HepG2 (cell line): ENCODE data around the gene GSDMA. TPM values are rescaled to one million over a fixed set of nuclear protein-coding genes. Genes with fewer than 3 reads are reported as not detected.

Source experiments
- ATAC-seq: fragments of 200-7000 bp; cut with Tn5 transposase; 3 replicates; pipeline ENCODE4 v1.9.1; 2020; ENCODE audit warnings: mild to moderate bottlenecking, moderate library complexity
- BruUV-seq: library from RNA; stranded (reverse); fragments of 400-500 nt; replicated peaks from 2 replicates; lab custom pipeline; 2021; lab: Mats Ljungman, UMichigan
- CTCF ChIA-PET: fragments of 300-600 bp; formaldehyde crosslinking; extraction: SDS; loops from one replicate; lab custom pipeline; 2021; ENCODE audit warnings: low total read pairs, inconsistent platforms, low intra/inter-chr PET ratio; lab: Yijun Ruan, JAX
- POLR2A ChIA-PET: fragments of 350-600 bp; sonication (Branson Sonifier 250); formaldehyde crosslinking; loops from one replicate; lab custom pipeline; 2020; ENCODE audit warnings: antibody characterized with exemption, inconsistent platforms; lab: Yijun Ruan, JAX
- DNase-seq: peaks from one replicate; pipeline ENCODE4 v3.0.0-alpha.2; 2015; ENCODE audit warnings: low spot score
- FAIRE-seq: peaks from 3 replicates; lab custom pipeline; 2011; peaks lifted over from hg19 to GRCh38; lab: Jason Lieb, UNC
- H2AFZ ChIP-seq: one replicate; pipeline ENCODE4 v1.6.1; 2011; ENCODE audit warnings: low read length, inconsistent platforms
- H3K27ac ChIP-seq: fragments of 300-600 bp; 3 replicates; pipeline ENCODE4 v1.8.0; 2011; ENCODE audit warnings: mixed run types, mild to moderate bottlenecking, mixed read lengths, low read length, inconsistent platforms; ENCODE audit not compliant: insufficient read depth; ENCODE audit errors: extremely low read length
- H3K27me3 ChIP-seq, 2 experiments: fragments of 200-600 bp in 1 of 2; 2 replicates in 1 of 2; 3 replicates in 1 of 2; pipeline versions ENCODE4 v1.6.0 to v1.8.0; 2011; ENCODE audit warnings: low read length in 2 of 2, mild to moderate bottlenecking in 2 of 2, moderate library complexity in 2 of 2, inconsistent platforms in 1 of 2; ENCODE audit not compliant: insufficient read depth in 2 of 2, control insufficient read depth in 1 of 2
- H3K36me3 ChIP-seq, 2 experiments: fragments of 200-600 bp in 1 of 2; replicated peaks in 1 of 2; 2 replicates in 1 of 2; 3 replicates in 1 of 2; pipeline versions ENCODE4 v1.5.1 to v1.8.0; 2011; ENCODE audit warnings: low read length in 2 of 2, inconsistent platforms in 1 of 2; ENCODE audit not compliant: insufficient read depth in 2 of 2, control insufficient read depth in 1 of 2
- H3K4me1 ChIP-seq: 2 replicates; pipeline ENCODE4 v1.5.1; 2012; ENCODE audit warnings: low read length, inconsistent platforms; ENCODE audit not compliant: insufficient read depth
- H3K4me2 ChIP-seq: 2 replicates; pipeline ENCODE4 v1.6.0; 2011; ENCODE audit warnings: low read depth, low read length, inconsistent platforms
- H3K4me3 ChIP-seq, 3 experiments: fragments of 200-600 bp in 1 of 3; sonication (generic), shearing (Covaris generic) in 1 of 3; replicated peaks in 1 of 3; 2 replicates each; pipeline ENCODE4 v1.5.1; 2011 to 2016; ENCODE audit warnings: low read length in 3 of 3, inconsistent platforms in 2 of 3, low read depth in 2 of 3, mild to moderate bottlenecking in 2 of 3, control low read depth in 1 of 3, mixed read lengths in 1 of 3; ENCODE audit not compliant: insufficient read depth in 1 of 3
- H3K79me2 ChIP-seq: one replicate; pipeline ENCODE4 v1.6.1; 2011; ENCODE audit warnings: low read length, inconsistent platforms; ENCODE audit not compliant: insufficient read depth
- H3K9ac ChIP-seq: 2 replicates; pipeline ENCODE4 v1.6.0; 2011; ENCODE audit warnings: mild to moderate bottlenecking, low read depth, low read length, inconsistent platforms; ENCODE audit not compliant: insufficient read depth
- H3K9me3 ChIP-seq: 2 replicates; pipeline ENCODE4 v1.5.1; 2012; ENCODE audit warnings: mild to moderate bottlenecking, low read length
- H4K20me1 ChIP-seq: 2 replicates; pipeline ENCODE4 v1.6.0; 2011; ENCODE audit warnings: inconsistent platforms, mild to moderate bottlenecking, low read length, moderate library complexity; ENCODE audit not compliant: insufficient read depth
- ARHGAP35 ChIP-seq: sonication (generic); formaldehyde crosslinking; IDR thresholded peaks from 2 replicates; pipeline ENCODE4 v1.9.0; 2022; ENCODE audit warnings: mild to moderate bottlenecking, inconsistent platforms, moderate library complexity, missing genetic modification reagents, borderline replicate concordance
- BORCS8-MEF2B ChIP-seq: sonication (generic); formaldehyde crosslinking; IDR thresholded peaks from 2 replicates; pipeline ENCODE4 v1.8.0; 2022; ENCODE audit warnings: mild to moderate bottlenecking, missing genetic modification reagents
- CBFB ChIP-seq: sonication (generic); formaldehyde crosslinking; IDR thresholded peaks from 2 replicates; pipeline ENCODE4 v1.4.0; 2020; ENCODE audit warnings: missing genetic modification reagents
- MIER2 ChIP-seq: IDR thresholded peaks from 2 replicates; pipeline ENCODE4 v1.6.1; 2016; ENCODE audit warnings: missing biosample characterization, missing genetic modification reagents
- MTERF4 ChIP-seq: sonication (generic); formaldehyde crosslinking; IDR thresholded peaks from 2 replicates; pipeline ENCODE4 v1.8.0; 2023; ENCODE audit warnings: mild to moderate bottlenecking, missing genetic modification reagents
- PATZ1 ChIP-seq: sonication (generic); formaldehyde crosslinking; IDR thresholded peaks from 2 replicates; pipeline ENCODE4 v1.4.0; 2020; ENCODE audit warnings: missing genetic modification reagents
- PAXIP1 ChIP-seq: sonication (generic); formaldehyde crosslinking; conservative IDR thresholded peaks from 2 replicates; pipeline ENCODE4 v1.4.0; 2020; ENCODE audit warnings: mild to moderate bottlenecking, missing genetic modification reagents, moderate library complexity
- RAD51 ChIP-seq: fragments of 450-650 bp; IDR thresholded peaks from 2 replicates; pipeline ENCODE4 v1.6.1; 2016; ENCODE audit warnings: borderline replicate concordance
- SMARCC2 ChIP-seq: fragments of 450-650 bp; IDR thresholded peaks from 2 replicates; pipeline ENCODE4 v1.6.1; 2017; ENCODE audit warnings: antibody characterized with exemption, mild to moderate bottlenecking
- ZNF280D ChIP-seq: sonication (generic); formaldehyde crosslinking; IDR thresholded peaks from 2 replicates; pipeline ENCODE4 v1.5.1; 2020; ENCODE audit warnings: mild to moderate bottlenecking, missing genetic modification reagents
- ZNF383 ChIP-seq: sonication (generic); formaldehyde crosslinking; IDR thresholded peaks from 2 replicates; pipeline ENCODE4 v1.4.0; 2020; ENCODE audit warnings: missing genetic modification reagents, mild to moderate bottlenecking, borderline replicate concordance
- ZSCAN20 ChIP-seq: sonication (generic); formaldehyde crosslinking; IDR thresholded peaks from 2 replicates; pipeline ENCODE4 v1.4.0; 2020; ENCODE audit warnings: missing genetic modification reagents, mild to moderate bottlenecking, borderline replicate concordance
- WGBS: methylation state at CpG from one replicate; pipeline ENCODE4 v1.1.6; 2017; ENCODE audit warnings: low lambda C conversion rate; 5-methylcytosine and 5-hydroxymethylcytosine counted together
- in situ Hi-C: cut with HindIII; loops from 2 replicates; pipeline ENCODE4 v1.10.0; 2017; ENCODE audit warnings: low pct_unique_long_range_greater_than_20kb; ENCODE audit not compliant: extremely low pct_ligation_motif_present
- intact Hi-C: fragments of 100-400 bp; cut with micrococcal nuclease; formaldehyde crosslinking; loops from one replicate; pipeline ENCODE4 v1.10.0; 2022; ENCODE audit not compliant: unreplicated experiment
- polyA plus RNA-seq, 8 experiments: library from polyadenylated mRNA; depleted of rRNA in 3 of 8; stranded (reverse) in 7 of 8; unstranded in 1 of 8; fragments of >200 nt; fragmentation: Illumina TruSeq in 4 of 8; extraction: Trizol in 4 of 8; gene quantifications; 2 replicates each; pipeline versions ENCODE4 v1.2.1 to v1.2.3, GENCODE V29; 2011 to 2016; ENCODE audit warnings: low read depth in 4 of 8, missing spikeins in 1 of 8, mixed read lengths in 1 of 8; ENCODE audit not compliant: insufficient read depth in 1 of 8
- total RNA-seq, 5 experiments: library from RNA; depleted of rRNA; stranded (reverse); fragments of >200 nt; fragmentation: Illumina TruSeq; extraction: Trizol; gene quantifications; 2 replicates each; pipeline ENCODE4 v1.2.3, GENCODE V29; 2016; ENCODE audit warnings: low read depth in 1 of 5

Gene GSDMA
- total and polyA plus RNA-seq, 2 of the 13 experiments (the other 11 are each of a cell fraction or from before 2014, with no cell fraction given) = not detected

GRCh38 chr17:39927929-39928857, 34.6 kb upstream of the GSDMA start:
- WGBS = 11% methylated on average over 11 of the region's 17 CpGs
- peaks cover 39% of the 10 kb centered on the region for H3K79me2 ChIP-seq
- CTCF ChIA-PET = interaction anchor here (1.0 kb wide), 1 partner anchor 56 kb away, joined by 3 read pairs; no protein-coding TSS in a partner anchor
- POLR2A ChIA-PET = interaction anchor here (0.8 to 5.3 kb wide), 12 partner anchors 9 to 398 kb away, joined by 3 to 47 read pairs (median 5); partner anchors contain the start of gene PSMD3
- BruUV-seq = TSS peak; percentile 90
- peak overlapping the region; percentile 97 for H3K4me2 ChIP-seq
- H4K20me1 ChIP-seq = peaks cover 5% of the 10 kb centered on the region; the same call in 1 of the 2 replicates
- ATAC-seq (peak; percentile 63), DNase-seq (peak; percentile 72), FAIRE-seq (no peak)
- peak overlapping the region; percentile 90 for H3K9ac ChIP-seq
- intact Hi-C loops (loop anchor here (1.0 to 10.0 kb wide), 3 partner anchors 10 to 177 kb away; partner anchors contain the start of genes NR1D1 and PSMD3), in situ Hi-C loops (no loop called here)
- H3K27me3 ChIP-seq = no peaks in the 10 kb centered on the region; a peak in 1 of 5 replicates
- peaks cover 4 to 9% of the 10 kb centered on the region in 2 experiments for H3K36me3 ChIP-seq
- H3K9me3 ChIP-seq = no peaks in the 10 kb centered on the region
- H3K4me1 ChIP-seq = peaks cover 57% of the 10 kb centered on the region
- peak overlapping the region; percentile 93 for H3K27ac ChIP-seq
- H3K4me3 ChIP-seq = peak overlapping the region; percentile 72 to 96 (median 90)
- H2AFZ ChIP-seq = peak overlapping the region; percentile 86
- TF ChIP-seq CBFB (CRISPR knock-in tag) (no peak), BORCS8-MEF2B (CRISPR knock-in tag) (0 out of 2 replicates have a peak, but pooled peaks have one; percentile 31), ARHGAP35 (CRISPR knock-in tag) (no peak), MIER2 (CRISPR knock-in tag) (no peak), PATZ1 (0 out of 2 replicates have a peak, but pooled peaks have one; percentile 4), PAXIP1 (CRISPR knock-in tag) (no peak; the same call in 1 of the 2 replicates), ZSCAN20 (no peak), MTERF4 (no peak; the same call in none of the 2 replicates), RAD51 (no peak), ZNF383 (CRISPR knock-in tag) (no peak), ZNF280D (CRISPR knock-in tag) (no peak), SMARCC2 (no peak)
